HCT116 (cell line): ENCODE results near the gene OR7C1. TPM values are rescaled to one million over a fixed set of nuclear protein-coding genes. Genes with fewer than 3 reads are reported as not detected.

Source experiments
- ATAC-seq: fragments of 200-7000 bp; cut with Tn5 transposase; 2 replicates; pipeline ENCODE4 v1.9.1; 2020; ENCODE audit warnings: mild to moderate bottlenecking, moderate library complexity
- BruUV-seq: library from RNA; stranded (reverse); fragments of 400-500 nt; replicated peaks from 2 replicates; lab custom pipeline; 2021; lab: Mats Ljungman, UMichigan
- CTCF ChIA-PET: fragments of 300-600 bp; sonication (Branson Sonifier 250); formaldehyde crosslinking; loops from one replicate; lab custom pipeline; 2021; ENCODE audit warnings: antibody characterized with exemption; lab: Charles Lee
- POLR2A ChIA-PET: fragments of 300-600, 350-600 bp; sonication (Branson Sonifier 250); formaldehyde crosslinking; loops from one replicate; lab custom pipeline; 2021; ENCODE audit warnings: antibody characterized with exemption; lab: Charles Lee
- RAD21 ChIA-PET, 2 experiments: fragments of 300-600 bp; sonication (Branson Sonifier 250); formaldehyde crosslinking; loops; one replicate each; lab custom pipeline; 2023; ENCODE audit warnings: low total read pairs in 2 of 2; ENCODE audit not compliant: uncharacterized antibody in 2 of 2, unreplicated experiment in 2 of 2, low non-redundant PET in 1 of 2; lab: Charles Lee
- DNase-seq: peaks from one replicate; pipeline ENCODE4 v3.0.0-alpha.2; 2010; ENCODE audit warnings: low read depth, low spot score
- H2AFZ ChIP-seq: fragments of 200-600 bp; shearing (Covaris generic), sonication (generic); 2 replicates; pipeline ENCODE4 v1.6.1; 2017; ENCODE audit warnings: low read depth, mixed run types, mixed read lengths, antibody characterized with exemption, low read length; ENCODE audit not compliant: poor library complexity, severe bottlenecking
- H3K27ac ChIP-seq: 2 replicates; pipeline ENCODE4 v1.5.1; 2012; ENCODE audit warnings: low read depth, low read length
- H3K27me3 ChIP-seq: fragments of 200-600 bp; sonication (generic); 2 replicates; pipeline ENCODE4 v1.6.1; 2016; ENCODE audit warnings: mixed run types, low read length, mixed read lengths; ENCODE audit not compliant: insufficient read depth
- H3K36me3 ChIP-seq, 2 experiments: fragments of 200-500 bp in 1 of 2; fragments of 200-600 bp in 1 of 2; sonication (Bioruptor generic) in 1 of 2; sonication (generic) in 1 of 2; 2 replicates each; pipeline versions ENCODE4 v1.5.1 to v1.6.1; 2014 to 2016; ENCODE audit warnings: low read length in 2 of 2, inconsistent platforms in 1 of 2, mixed read lengths in 1 of 2, mixed run types in 1 of 2; ENCODE audit not compliant: insufficient read depth in 2 of 2, control insufficient read depth in 1 of 2
- H3K4me1 ChIP-seq, 2 experiments: fragments of 200-600 bp in 1 of 2; sonication (generic) in 1 of 2; 2 replicates each; pipeline versions ENCODE4 v1.5.1 to v1.6.1; 2012 to 2017; ENCODE audit warnings: low read length in 2 of 2, inconsistent platforms in 1 of 2, mild to moderate bottlenecking in 1 of 2, mixed read lengths in 1 of 2, mixed run types in 1 of 2, moderate library complexity in 1 of 2; ENCODE audit not compliant: insufficient read depth in 2 of 2, control insufficient read depth in 1 of 2
- H3K4me2 ChIP-seq: fragments of 200-600 bp; sonication (generic); 2 replicates; pipeline ENCODE4 v1.6.1; 2017; ENCODE audit warnings: mixed run types, low read length, mixed read lengths
- H3K4me3 ChIP-seq, 2 experiments: fragments of 200-600 bp in 1 of 2; sonication (generic) in 1 of 2; replicated peaks in 1 of 2; 2 replicates each; pipeline ENCODE4 v1.5.1; 2011 to 2016; ENCODE audit warnings: low read length in 2 of 2, control low read depth in 1 of 2, low read depth in 1 of 2, mild to moderate bottlenecking in 1 of 2, mixed read lengths in 1 of 2, mixed run types in 1 of 2
- H3K79me2 ChIP-seq: fragments of 200-600 bp; sonication (generic); 2 replicates; pipeline ENCODE4 v1.6.1; 2017; ENCODE audit warnings: mild to moderate bottlenecking, mixed run types, low read length, moderate library complexity, mixed read lengths; ENCODE audit not compliant: insufficient read depth
- H3K9ac ChIP-seq: fragments of 200-600 bp; sonication (generic); 2 replicates; pipeline ENCODE4 v1.6.1; 2016; ENCODE audit warnings: low read length, mixed read lengths
- H3K9me2 ChIP-seq: fragments of 200-600 bp; sonication (generic), shearing (Covaris generic); 2 replicates; pipeline ENCODE4 v1.6.1; 2017; ENCODE audit warnings: mixed run types, mild to moderate bottlenecking, moderate library complexity; ENCODE audit not compliant: insufficient read depth
- H3K9me3 ChIP-seq, 2 experiments: fragments of 200-500 bp in 1 of 2; fragments of 200-600 bp in 1 of 2; sonication (Bioruptor generic) in 1 of 2; sonication (generic) in 1 of 2; 2 replicates each; pipeline ENCODE4 v1.6.1; 2014 to 2017; ENCODE audit warnings: low read length in 2 of 2, mixed read lengths in 2 of 2, inconsistent platforms in 1 of 2, low read depth in 1 of 2, mild to moderate bottlenecking in 1 of 2, mixed run types in 1 of 2, moderate library complexity in 1 of 2; ENCODE audit not compliant: control insufficient read depth in 1 of 2, insufficient read depth in 1 of 2
- H4K20me1 ChIP-seq: fragments of 200-600 bp; sonication (generic), shearing (Covaris generic); 2 replicates; pipeline ENCODE4 v1.6.1; 2017; ENCODE audit warnings: mixed run types, mild to moderate bottlenecking, moderate library complexity; ENCODE audit not compliant: insufficient read depth
- CBX3 ChIP-seq: IDR thresholded peaks from 2 replicates; pipeline ENCODE4 v1.6.1; 2012; ENCODE audit warnings: low read depth
- CEBPB ChIP-seq: IDR thresholded peaks from 2 replicates; pipeline ENCODE4 v1.6.1; 2012; ENCODE audit warnings: low read depth
- EGR1 ChIP-seq: IDR thresholded peaks from 2 replicates; pipeline ENCODE4 v1.6.1; 2012; ENCODE audit warnings: low read depth
- ELF1 ChIP-seq: IDR thresholded peaks from 2 replicates; pipeline ENCODE4 v1.6.1; 2012; ENCODE audit warnings: low read depth, borderline replicate concordance
- EZH2phosphoT487 ChIP-seq: fragments of 200-600 bp; IDR thresholded peaks from 2 replicates; pipeline ENCODE4 v1.6.1; 2018; ENCODE audit warnings: antibody characterized with exemption, borderline replicate concordance
- TCF7L2 ChIP-seq: IDR thresholded peaks from 2 replicates; pipeline ENCODE4 v1.7.0; 2011; ENCODE audit warnings: borderline replicate concordance, inconsistent platforms; ENCODE audit not compliant: insufficient read depth, insufficient read length; ENCODE audit errors: extremely low read depth
- YY1 ChIP-seq: IDR thresholded peaks from 2 replicates; pipeline ENCODE4 v1.6.1; 2011; ENCODE audit warnings: low read length, low read depth, moderate library complexity, mild to moderate bottlenecking; ENCODE audit not compliant: insufficient replicate concordance; ENCODE audit errors: extremely low read depth
- ZFX ChIP-seq: fragments of 450-650 bp; IDR thresholded peaks from 2 replicates; pipeline ENCODE4 v1.6.1; 2017
- ZNF274 ChIP-seq: fragments of 200-500 bp; sonication (Bioruptor generic); IDR thresholded peaks from 2 replicates; pipeline ENCODE4 v1.6.1; 2014; ENCODE audit warnings: mild to moderate bottlenecking, low read depth, low read length, inconsistent platforms
- intact Hi-C: fragments of 100-400 bp; cut with micrococcal nuclease; formaldehyde crosslinking; loops from 2 replicates; pipeline ENCODE4 v1.10.0; 2022
- total RNA-seq: library from RNA; stranded (reverse); gene quantifications from one replicate; pipeline ENCODE4 v1.2.1, GENCODE V29; 2021; ENCODE audit not compliant: unreplicated experiment
- TF ChIP-seq, protein P1 (sequence below), 3 experiments: fragments of 200-600 bp in 1 of 3; sonication (generic) in 1 of 3; IDR thresholded peaks in 2 of 3; conservative IDR thresholded peaks in 1 of 3; 2 replicates each; pipeline ENCODE4 v1.5.1; 2012 to 2017; ENCODE audit warnings: low read depth in 2 of 3, low read length in 2 of 3, antibody characterized with exemption in 1 of 3, borderline replicate concordance in 1 of 3, control low read depth in 1 of 3, mild to moderate bottlenecking in 1 of 3, mixed read lengths in 1 of 3, mixed run types in 1 of 3, moderate library complexity in 1 of 3; ENCODE audit not compliant: insufficient read depth in 1 of 3
- TF ChIP-seq, protein P2 (sequence below): IDR thresholded peaks from 2 replicates; pipeline ENCODE4 v1.6.1; 2012; ENCODE audit warnings: low read depth

Gene OR7C1
- total RNA-seq, 1 experiment from 2014 or later = not detected

DNA sequence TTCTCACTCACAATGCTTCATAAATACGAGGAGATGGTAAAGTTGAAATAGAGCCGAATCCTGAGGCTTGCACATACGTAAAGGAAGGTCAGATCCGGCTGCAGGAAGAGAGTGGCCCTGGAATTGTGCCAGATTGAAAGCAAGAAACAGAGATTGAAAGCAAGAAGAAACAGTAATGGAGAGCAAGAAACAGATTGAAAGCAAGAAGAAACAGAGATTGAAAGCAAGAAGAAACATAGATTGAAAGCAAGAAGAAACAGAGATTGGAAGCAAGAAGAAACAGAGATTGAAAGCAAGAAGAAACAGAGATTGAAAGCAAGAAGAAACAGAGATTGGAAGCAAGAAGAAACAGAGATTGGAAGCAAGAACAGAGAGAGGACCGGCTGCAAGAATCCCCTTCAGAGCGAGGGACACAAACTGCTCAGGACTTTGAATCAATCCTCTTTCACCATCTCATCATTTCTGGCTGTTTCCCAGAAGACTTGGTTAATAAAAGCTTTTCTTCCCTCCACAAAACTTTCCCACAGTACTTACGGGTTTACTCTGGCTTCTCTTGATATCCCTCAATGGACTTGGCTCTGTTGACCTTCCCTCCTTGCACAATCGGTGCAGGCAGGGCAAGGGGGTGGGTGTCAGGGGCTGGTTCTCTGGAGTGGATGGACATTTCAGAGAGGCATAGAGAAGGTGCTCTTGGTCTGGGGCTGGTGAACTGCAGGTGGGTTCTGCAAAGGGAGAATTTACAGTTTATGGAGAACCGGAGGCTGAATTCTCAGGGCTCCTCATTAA lies 25.5 kb downstream of the OR7C1 start:
- Histone ChIP-seq H3K9me2 (no peaks in the 10 kb centered on the region), H3K9me3 (no peaks in the 10 kb centered on the region), H3K27ac (no peak overlapping the region), H3K4me2 (no peak overlapping the region), H3K79me2 (no peaks in the 10 kb centered on the region), H3K36me3 (no peaks in the 10 kb centered on the region), H2AFZ (no peak overlapping the region), H3K4me3 (no peak overlapping the region), H3K27me3 (no peaks in the 10 kb centered on the region), H4K20me1 (no peaks in the 10 kb centered on the region), H3K9ac (no peak overlapping the region), H3K4me1 (no peaks in the 10 kb centered on the region)
- DNase-seq (no peak), ATAC-seq (no peak)
- no TSS peak for BruUV-seq
- ChIA-PET POLR2A (no interaction called here), CTCF (no interaction called here), RAD21 (no interaction called here)
- intact Hi-C loops = no loop called here
- TF ChIP-seq ZFX = no peak
- TF ChIP-seq TCF7L2 = no peak
- TF ChIP-seq ELF1 = no peak
- TF ChIP-seq ZNF274 = no peak
- no peak for TF ChIP-seq EZH2phosphoT487
- no peak for TF ChIP-seq YY1
- TF ChIP-seq EGR1 = no peak
- TF ChIP-seq, protein P1, sequence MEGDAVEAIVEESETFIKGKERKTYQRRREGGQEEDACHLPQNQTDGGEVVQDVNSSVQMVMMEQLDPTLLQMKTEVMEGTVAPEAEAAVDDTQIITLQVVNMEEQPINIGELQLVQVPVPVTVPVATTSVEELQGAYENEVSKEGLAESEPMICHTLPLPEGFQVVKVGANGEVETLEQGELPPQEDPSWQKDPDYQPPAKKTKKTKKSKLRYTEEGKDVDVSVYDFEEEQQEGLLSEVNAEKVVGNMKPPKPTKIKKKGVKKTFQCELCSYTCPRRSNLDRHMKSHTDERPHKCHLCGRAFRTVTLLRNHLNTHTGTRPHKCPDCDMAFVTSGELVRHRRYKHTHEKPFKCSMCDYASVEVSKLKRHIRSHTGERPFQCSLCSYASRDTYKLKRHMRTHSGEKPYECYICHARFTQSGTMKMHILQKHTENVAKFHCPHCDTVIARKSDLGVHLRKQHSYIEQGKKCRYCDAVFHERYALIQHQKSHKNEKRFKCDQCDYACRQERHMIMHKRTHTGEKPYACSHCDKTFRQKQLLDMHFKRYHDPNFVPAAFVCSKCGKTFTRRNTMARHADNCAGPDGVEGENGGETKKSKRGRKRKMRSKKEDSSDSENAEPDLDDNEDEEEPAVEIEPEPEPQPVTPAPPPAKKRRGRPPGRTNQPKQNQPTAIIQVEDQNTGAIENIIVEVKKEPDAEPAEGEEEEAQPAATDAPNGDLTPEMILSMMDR (IDR thresholded peaks at IDR 0.05 in 2 of 3, conservative IDR thresholded peaks at IDR 0.05 in 1 of 3; ENCODE audit: borderline replicate concordance in 1 of 3, insufficient read depth in 1 of 3, low read depth in 2 of 3, low read length in 2 of 3) = no peak
- TF ChIP-seq, protein P2, sequence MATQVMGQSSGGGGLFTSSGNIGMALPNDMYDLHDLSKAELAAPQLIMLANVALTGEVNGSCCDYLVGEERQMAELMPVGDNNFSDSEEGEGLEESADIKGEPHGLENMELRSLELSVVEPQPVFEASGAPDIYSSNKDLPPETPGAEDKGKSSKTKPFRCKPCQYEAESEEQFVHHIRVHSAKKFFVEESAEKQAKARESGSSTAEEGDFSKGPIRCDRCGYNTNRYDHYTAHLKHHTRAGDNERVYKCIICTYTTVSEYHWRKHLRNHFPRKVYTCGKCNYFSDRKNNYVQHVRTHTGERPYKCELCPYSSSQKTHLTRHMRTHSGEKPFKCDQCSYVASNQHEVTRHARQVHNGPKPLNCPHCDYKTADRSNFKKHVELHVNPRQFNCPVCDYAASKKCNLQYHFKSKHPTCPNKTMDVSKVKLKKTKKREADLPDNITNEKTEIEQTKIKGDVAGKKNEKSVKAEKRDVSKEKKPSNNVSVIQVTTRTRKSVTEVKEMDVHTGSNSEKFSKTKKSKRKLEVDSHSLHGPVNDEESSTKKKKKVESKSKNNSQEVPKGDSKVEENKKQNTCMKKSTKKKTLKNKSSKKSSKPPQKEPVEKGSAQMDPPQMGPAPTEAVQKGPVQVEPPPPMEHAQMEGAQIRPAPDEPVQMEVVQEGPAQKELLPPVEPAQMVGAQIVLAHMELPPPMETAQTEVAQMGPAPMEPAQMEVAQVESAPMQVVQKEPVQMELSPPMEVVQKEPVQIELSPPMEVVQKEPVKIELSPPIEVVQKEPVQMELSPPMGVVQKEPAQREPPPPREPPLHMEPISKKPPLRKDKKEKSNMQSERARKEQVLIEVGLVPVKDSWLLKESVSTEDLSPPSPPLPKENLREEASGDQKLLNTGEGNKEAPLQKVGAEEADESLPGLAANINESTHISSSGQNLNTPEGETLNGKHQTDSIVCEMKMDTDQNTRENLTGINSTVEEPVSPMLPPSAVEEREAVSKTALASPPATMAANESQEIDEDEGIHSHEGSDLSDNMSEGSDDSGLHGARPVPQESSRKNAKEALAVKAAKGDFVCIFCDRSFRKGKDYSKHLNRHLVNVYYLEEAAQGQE = no peak
- no peak for TF ChIP-seq CEBPB
- no peak for TF ChIP-seq CBX3
